ENCODE results near the gene NDST1.

NDST1 gene

GRCh38 chr5:150527808-150528207, 19.9 kb downstream of the NDST1 start:
- ATAC-seq: no peak

DNA sequence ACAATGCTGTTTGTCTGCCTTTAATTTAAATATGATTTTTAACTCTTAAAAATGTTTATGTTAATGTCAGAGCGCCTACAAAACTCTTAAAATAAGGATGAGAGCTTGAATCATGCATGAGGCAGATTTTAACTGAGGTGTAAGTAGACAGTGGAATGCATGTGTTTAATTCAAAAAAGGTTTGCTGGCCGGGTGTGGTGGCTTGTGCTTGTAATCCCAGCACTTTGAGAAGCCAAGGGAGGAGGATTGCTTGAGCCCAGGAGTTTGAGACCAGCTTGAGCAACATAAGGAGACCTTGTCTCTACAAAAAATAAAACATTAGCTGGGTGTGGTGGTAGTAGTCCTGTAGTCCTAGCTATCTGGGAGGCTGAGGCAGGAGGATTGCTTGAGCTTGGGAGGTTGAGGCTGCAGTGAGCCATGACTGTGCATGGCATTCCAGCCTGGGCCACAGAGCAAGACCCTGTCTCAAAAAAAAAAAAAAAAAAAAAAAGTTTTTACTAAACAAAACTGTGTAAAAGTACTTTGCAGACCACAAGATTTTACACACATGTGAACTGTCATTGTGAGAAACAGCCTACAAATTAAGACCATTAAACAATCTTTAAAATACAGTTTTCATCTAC, 21.1 kb downstream of the NDST1 start:
- no peak for TF ChIP-seq OSR1 (CRISPR knock-in tag; IDR thresholded peaks at IDR 0.05)
- no peak for TF ChIP-seq ZFP30 (CRISPR knock-in tag; IDR thresholded peaks at IDR 0.05)
- TF ChIP-seq ESRRG (CRISPR knock-in tag; IDR thresholded peaks at IDR 0.05): no peak
- TF ChIP-seq, protein P1, sequence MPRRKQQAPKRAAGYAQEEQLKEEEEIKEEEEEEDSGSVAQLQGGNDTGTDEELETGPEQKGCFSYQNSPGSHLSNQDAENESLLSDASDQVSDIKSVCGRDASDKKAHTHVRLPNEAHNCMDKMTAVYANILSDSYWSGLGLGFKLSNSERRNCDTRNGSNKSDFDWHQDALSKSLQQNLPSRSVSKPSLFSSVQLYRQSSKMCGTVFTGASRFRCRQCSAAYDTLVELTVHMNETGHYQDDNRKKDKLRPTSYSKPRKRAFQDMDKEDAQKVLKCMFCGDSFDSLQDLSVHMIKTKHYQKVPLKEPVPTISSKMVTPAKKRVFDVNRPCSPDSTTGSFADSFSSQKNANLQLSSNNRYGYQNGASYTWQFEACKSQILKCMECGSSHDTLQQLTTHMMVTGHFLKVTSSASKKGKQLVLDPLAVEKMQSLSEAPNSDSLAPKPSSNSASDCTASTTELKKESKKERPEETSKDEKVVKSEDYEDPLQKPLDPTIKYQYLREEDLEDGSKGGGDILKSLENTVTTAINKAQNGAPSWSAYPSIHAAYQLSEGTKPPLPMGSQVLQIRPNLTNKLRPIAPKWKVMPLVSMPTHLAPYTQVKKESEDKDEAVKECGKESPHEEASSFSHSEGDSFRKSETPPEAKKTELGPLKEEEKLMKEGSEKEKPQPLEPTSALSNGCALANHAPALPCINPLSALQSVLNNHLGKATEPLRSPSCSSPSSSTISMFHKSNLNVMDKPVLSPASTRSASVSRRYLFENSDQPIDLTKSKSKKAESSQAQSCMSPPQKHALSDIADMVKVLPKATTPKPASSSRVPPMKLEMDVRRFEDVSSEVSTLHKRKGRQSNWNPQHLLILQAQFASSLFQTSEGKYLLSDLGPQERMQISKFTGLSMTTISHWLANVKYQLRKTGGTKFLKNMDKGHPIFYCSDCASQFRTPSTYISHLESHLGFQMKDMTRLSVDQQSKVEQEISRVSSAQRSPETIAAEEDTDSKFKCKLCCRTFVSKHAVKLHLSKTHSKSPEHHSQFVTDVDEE (CRISPR knock-in tag; IDR thresholded peaks at IDR 0.05): no peak
- no peak for TF ChIP-seq ISL1 (CRISPR knock-in tag; IDR thresholded peaks at IDR 0.05)
- TF ChIP-seq CSRNP3 (CRISPR knock-in tag; IDR thresholded peaks at IDR 0.05): no peak
- no peak for ATAC-seq

More at GRCh38 chr5:150527808-150528207, 19.9 kb downstream of the NDST1 start:
- TF ChIP-seq ZNF565 (CRISPR knock-in tag; conservative IDR thresholded peaks at IDR 0.05; ENCODE audit: low read depth) (no peak), PATZ1 (CRISPR knock-in tag; IDR thresholded peaks at IDR 0.05; ENCODE audit: borderline replicate concordance) (no peak), ARNTL (CRISPR knock-in tag; IDR thresholded peaks at IDR 0.05; ENCODE audit: borderline replicate concordance, low read depth) (no peak), ISL1 (CRISPR knock-in tag; IDR thresholded peaks at IDR 0.05) (no peak), ZFP3 (CRISPR knock-in tag; IDR thresholded peaks at IDR 0.05) (no peak), SNAI2 (CRISPR knock-in tag; IDR thresholded peaks at IDR 0.05) (no peak), TOX (CRISPR knock-in tag; IDR thresholded peaks at IDR 0.05; ENCODE audit: borderline replicate concordance) (no peak), ZFP30 (CRISPR knock-in tag; IDR thresholded peaks at IDR 0.05) (no peak), PPARA (CRISPR knock-in tag; IDR thresholded peaks at IDR 0.05; ENCODE audit: borderline replicate concordance) (no peak)
- TF ChIP-seq, protein P1 (CRISPR knock-in tag; IDR thresholded peaks at IDR 0.05): no peak

GRCh38 chr5:150529555-150529954, 21.6 kb downstream of the NDST1 start:
- TF ChIP-seq BACH2 (CRISPR knock-in tag; IDR thresholded peaks at IDR 0.05; ENCODE audit: borderline replicate concordance): no peak
- TF ChIP-seq TCF4 (CRISPR knock-in tag; IDR thresholded peaks at IDR 0.05; ENCODE audit: borderline replicate concordance): no peak
- TF ChIP-seq ZFP30 (CRISPR knock-in tag; IDR thresholded peaks at IDR 0.05): no peak
- no peak for TF ChIP-seq PATZ1 (CRISPR knock-in tag; IDR thresholded peaks at IDR 0.05; ENCODE audit: borderline replicate concordance)
- TF ChIP-seq PPARA (CRISPR knock-in tag; IDR thresholded peaks at IDR 0.05; ENCODE audit: borderline replicate concordance): no peak
- TF ChIP-seq GLIS3 (CRISPR knock-in tag; IDR thresholded peaks at IDR 0.05): no peak
- no peak for TF ChIP-seq ISL1 (CRISPR knock-in tag; IDR thresholded peaks at IDR 0.05)
- TF ChIP-seq POU6F1 (CRISPR knock-in tag; IDR thresholded peaks at IDR 0.05; ENCODE audit: borderline replicate concordance, low read depth): no peak
- TF ChIP-seq OSR1 (CRISPR knock-in tag; IDR thresholded peaks at IDR 0.05): no peak
- no peak for TF ChIP-seq SNAI2 (CRISPR knock-in tag; IDR thresholded peaks at IDR 0.05)
- no peak for TF ChIP-seq ARNTL (CRISPR knock-in tag; IDR thresholded peaks at IDR 0.05; ENCODE audit: borderline replicate concordance, low read depth)
- TF ChIP-seq CSDC2 (CRISPR knock-in tag; IDR thresholded peaks at IDR 0.05): no peak
- no peak for TF ChIP-seq ZFP3 (CRISPR knock-in tag; IDR thresholded peaks at IDR 0.05)
- no peak for TF ChIP-seq ZC3H10 (CRISPR knock-in tag; IDR thresholded peaks at IDR 0.05)
- TF ChIP-seq RARB (CRISPR knock-in tag; IDR thresholded peaks at IDR 0.05): no peak

More at GRCh38 chr5:150529555-150529954, 21.6 kb downstream of the NDST1 start:
- no peak for ATAC-seq

All from SK-N-SH treated with all-trans-retinoic acid at 6 μM for 48 hours (cell line).